Occipital lobe (tissue), 2 donors: ENCODE measurements around the gene TRIM36. TPM values are rescaled to one million over a fixed set of nuclear protein-coding genes. Genes with fewer than 3 reads are reported as not detected.

Experiments used
- DNase-seq: peaks from one replicate; lab custom pipeline; 2025; lab: John Stamatoyannopoulos, UW
- total RNA-seq: library from RNA; depleted of rRNA; stranded (reverse); fragments of >200 nt; gene quantifications from one replicate; pipeline ENCODE4 v1.2.3, GENCODE V29; 2014

TRIM36 gene
- total RNA-seq, 1 donor from 2014 or later, result 98.4 TPM

GRCh38 chr5:115079924-115080623 is 89.6 kb downstream of the TRIM36 start:
- no peak for DNase-seq

Other genes starting within 250 kb of the TRIM36 start
- gene PGGT1B, start 93.0 kb upstream of the TRIM36 start, total RNA-seq, result 17.2 TPM
- gene CCDC112, start 126.7 kb upstream of the TRIM36 start, total RNA-seq, result 80.5 TPM